ENCODE results near the gene TIGAR.

The TIGAR gene

GRCh38 chr12:4308334-4308950 is 12.6 kb upstream of the TIGAR start:
- no peak for DNase-seq

- no peak for DNase-seq
Observed at GRCh38 chr12:4311776-4312175, 9.2 kb upstream of the TIGAR start.

GRCh38 chr12:4312251-4312650 is 8.8 kb upstream of the TIGAR start:
- no peak for DNase-seq

DNA sequence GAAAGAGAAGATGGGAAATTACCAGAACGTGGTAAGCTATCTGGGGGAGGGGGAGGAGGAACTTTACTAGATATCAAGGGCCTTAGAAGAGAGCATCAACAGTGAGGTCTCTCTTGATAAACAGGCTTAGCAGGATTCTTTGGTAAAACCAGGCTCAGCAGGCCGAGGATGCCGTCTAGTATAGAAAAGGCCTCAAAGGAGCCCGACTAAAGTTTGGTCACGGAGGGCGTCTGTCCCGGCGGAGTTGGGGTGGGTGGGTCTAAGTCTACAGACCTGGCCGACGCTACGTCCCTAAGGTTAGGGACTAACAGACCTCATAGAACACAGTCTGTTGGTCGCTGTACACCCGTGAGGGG is 538 bp upstream of the TIGAR start:
- no peak for DNase-seq

DNA sequence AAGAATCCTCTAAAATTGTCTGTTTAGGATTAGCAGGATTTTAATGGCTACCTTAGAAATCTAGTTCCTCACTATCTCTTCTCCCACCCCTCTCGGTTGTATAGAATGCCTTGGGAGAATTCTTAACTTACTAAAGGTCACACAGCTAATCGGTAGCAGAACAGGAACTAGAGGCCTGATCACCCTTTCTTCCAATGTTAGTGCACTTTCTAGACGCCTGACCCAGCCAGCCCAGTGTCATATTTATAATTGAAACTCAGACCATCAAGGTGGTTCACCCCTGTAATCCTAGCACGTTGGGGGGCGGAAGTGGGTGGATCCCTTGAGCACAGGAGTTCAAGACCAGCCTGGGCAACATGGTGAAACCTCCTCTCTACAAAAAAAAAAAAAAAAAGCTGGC is 1.7 kb downstream of the TIGAR start:
- no peak for DNase-seq

- DNase-seq: no peak
Observed at GRCh38 chr12:4323396-4323795, 2.4 kb downstream of the TIGAR start.

DNA sequence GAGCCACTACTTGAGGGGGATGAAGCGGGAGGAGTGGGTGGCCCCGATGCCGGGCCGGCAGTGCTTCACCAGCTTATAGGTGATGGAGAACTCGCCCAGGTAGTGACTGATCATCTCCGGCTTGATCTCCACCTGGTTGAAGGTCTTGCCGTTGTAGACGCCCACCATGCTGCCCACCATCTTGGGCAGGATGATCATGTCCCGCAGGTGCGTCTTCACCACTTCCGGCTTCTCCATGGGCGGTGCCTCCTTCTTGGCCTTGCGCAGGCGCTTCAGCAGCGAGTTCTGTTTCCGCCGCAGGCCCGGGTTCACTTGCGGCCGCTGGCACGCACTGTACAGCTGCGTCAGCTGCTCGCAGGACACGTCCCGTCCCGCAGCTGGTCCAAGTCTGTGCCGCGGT is 3.4 kb downstream of the TIGAR start:
- no peak for DNase-seq

DNA sequence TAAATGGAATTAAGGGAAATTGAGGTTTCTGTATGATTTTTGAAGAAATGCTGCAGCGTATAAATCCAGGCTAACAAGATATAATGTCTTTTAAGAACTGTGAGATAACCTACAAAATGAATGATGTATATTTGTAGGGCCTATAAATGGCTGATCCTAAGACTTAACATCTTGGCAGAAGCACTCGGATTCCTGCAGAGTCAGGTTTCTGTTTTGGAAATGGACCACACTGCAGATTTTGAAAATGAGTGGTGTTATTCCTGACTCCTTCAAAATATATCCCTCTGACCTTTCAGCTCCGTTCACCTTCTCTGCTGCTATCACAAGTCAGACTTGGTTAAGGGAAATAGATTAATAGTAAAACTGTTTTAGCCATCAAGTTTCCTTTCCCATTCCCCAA is 5.0 kb downstream of the TIGAR start:
- no peak for DNase-seq

DNA sequence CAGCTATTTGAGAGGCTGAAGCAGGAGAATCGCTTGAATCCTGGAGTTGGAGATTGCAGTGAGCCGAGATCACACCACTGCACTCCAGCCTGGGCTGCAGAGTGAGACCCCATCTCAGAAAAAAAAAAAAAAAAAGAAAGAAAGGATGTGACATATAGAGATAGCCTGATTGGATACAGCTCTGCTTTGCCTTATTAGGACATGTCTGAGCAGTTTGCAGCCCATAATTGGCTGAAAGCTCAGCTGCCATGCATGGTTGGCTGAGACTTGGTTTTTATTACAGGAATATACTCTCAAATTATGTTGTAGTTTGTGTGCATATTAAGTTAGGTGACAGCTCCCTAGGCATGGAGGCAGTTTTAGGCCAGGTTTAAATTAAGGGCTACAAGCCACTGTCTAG is 6.3 kb downstream of the TIGAR start:
- no peak for DNase-seq

DNA sequence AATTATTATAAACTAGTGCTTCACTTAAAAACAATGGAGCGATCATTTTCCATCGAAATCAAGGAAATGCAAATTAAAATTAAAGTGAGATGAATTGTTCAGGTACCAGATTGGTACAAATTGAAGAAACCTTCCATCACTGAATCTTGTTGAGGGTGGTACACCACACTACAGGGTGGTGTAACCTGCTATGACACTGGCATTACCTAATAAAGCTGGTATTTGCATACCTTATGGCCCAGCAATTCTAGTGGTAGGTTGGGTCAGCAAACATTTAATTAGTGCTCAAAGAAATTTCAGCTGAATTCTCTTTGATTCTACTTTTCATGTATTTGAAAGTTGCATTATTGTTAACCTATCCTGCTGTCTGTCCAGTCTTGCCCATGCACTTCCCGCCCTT is 9.2 kb downstream of the TIGAR start:
- no peak for DNase-seq

DNA sequence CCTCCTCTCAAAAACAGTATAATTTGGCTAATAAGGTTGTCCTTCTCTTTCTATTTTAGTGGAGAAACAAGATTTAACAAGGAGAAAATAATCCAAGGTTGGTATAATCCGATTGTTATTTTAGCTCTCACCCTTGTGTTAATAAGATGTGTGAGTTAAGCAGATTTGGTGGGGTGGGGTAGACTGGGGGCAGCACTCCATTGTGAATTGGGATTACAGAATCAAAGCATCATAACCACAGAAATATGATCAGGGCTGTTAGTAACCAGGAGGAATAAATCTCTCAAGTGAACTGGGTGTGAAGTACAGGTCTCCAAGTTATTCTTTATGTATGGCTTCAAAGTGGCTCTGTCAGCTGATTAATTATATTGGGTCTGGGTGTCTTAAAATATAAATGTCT is 10.2 kb downstream of the TIGAR start:
- DNase-seq: no peak

DNA sequence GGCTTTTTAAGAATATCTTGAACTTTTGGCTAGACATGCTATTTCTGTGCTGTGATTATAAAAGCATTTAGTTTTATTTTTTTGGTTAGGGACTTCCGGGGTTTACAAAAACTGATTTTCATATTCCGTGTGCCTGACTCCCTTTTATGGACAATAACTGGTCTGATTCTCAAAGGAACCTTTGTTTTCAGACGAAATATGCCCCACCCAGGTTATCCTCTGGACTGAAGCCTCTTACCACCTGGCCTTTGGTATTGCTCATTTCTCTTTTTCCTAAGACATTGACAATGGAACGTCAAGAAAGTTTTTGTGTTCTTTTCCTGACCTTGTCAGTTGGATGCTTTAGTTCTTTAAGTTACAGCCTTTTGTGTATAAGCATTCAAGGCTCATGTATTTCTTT is 10.8 kb downstream of the TIGAR start:
- DNase-seq: no peak

GRCh38 chr12:4346931-4347330 is 25.9 kb downstream of the TIGAR start:
- peak; percentile 9 for DNase-seq

DNA sequence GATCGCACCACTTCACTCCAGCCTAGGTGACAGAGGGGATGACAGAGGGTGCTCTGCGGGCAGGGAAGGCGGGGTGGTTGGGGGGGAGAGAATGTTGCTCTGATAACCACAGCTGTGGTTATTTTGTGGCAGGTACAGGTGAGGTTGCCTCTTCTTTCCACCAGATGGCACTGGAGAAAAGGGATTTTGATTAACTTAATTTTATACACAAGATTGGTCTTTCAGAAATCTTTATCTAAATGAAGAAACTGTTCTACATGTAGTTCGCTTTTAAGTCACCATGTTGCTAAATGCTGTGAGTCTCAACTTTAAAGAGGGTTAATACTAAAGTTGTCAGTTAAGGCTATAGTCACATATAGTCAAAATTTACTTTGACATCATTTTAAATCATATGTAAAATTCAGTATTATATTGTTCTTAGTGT is 32.8 kb downstream of the TIGAR start:
- no peak for DNase-seq

GRCh38 chr12:4355156-4356040 is 34.4 kb downstream of the TIGAR start:
- DNase-seq: no peak

- DNase-seq: peak; percentile 4
Observed at GRCh38 chr12:4356041-4356327, 35.0 kb downstream of the TIGAR start.

GRCh38 chr12:4366090-4366489 is 45.1 kb downstream of the TIGAR start:
- no peak for DNase-seq

- no peak for DNase-seq
Observed at GRCh38 chr12:4369548-4369947, 48.5 kb downstream of the TIGAR start.

- no peak for DNase-seq
Observed at GRCh38 chr12:4370265-4370664, 49.3 kb downstream of the TIGAR start.

GRCh38 chr12:4372653-4373052 is 51.6 kb downstream of the TIGAR start:
- DNase-seq: no peak

DNA sequence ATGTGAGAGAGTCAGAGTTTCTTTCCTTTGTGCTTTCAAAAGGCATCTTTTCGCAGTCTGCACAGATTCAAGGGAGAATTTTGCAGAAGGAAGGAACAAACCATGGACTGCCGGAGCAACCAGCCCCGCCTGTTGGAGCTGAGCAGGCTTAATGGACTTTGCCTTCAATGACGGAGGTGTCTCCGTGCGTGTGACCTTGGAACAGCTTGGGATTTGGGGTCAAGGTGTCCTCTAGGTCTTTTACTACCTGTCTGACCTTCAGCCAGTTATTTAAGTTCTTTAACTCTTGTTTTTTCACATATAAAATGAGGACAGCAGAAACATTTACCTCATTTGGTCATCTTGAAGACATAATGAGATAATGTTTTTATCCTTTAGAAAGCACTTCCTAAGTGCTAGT is 54.4 kb downstream of the TIGAR start:
- DNase-seq: no peak

- no peak for DNase-seq
Observed at GRCh38 chr12:4378772-4379171, 57.8 kb downstream of the TIGAR start.

- DNase-seq: no peak
Observed at GRCh38 chr12:4379405-4379804, 58.4 kb downstream of the TIGAR start, which contains the start of gene FGF23. FGF23 (minus strand) TSS chr12:4379712; CDS start chr12:4379582, 130 bp downstream.

DNA sequence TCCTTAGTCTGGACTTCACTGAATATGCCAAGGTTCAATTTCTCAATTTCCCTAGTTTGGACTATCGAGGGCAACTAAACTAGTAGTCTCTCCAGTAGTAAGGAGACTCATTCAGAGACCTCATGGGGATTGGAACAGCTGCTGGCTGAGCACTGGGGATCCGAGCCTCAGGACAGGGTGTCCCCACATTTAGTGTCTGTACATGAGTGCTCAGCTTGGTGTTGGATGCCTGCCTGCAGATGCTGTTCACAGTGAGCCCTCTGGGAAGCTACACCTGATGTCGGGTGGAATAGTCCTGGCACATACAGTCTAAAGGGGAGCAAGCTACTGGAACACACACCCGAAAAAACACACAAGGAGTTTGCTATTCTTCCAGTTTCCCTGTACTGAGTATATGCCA is 59.3 kb downstream of the TIGAR start:
- no peak for DNase-seq

DNA sequence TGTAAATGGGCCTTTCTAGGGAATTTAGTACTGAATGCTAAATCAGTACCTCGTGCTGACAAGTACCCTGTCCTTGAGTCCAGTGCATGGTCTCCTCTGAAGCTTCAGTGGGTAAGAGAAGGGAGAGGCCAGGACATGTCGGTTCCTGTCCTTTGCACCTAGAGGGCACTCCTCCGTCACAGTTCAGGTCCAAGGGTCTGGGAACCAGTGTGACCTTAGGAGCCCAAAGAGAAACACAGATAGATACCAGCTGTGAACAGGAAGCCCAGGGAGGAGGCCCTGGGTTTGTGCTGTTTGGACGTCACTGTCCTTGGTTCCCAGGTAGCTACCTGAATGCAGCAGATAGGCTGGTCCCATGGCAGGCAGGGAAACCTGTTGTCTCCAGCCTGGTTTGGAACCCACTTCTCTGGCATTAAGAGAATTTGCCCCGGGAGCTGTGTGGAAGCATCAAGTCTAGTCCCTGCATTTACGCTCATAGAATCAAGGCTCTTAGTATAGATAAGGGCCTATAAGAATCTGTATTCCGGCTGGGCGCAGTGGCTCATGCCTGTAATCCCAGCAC is 62.4 kb downstream of the TIGAR start:
- DNase-seq: no peak
